ENCODE data around the gene STAG3. TPM values are rescaled to one million over a fixed set of nuclear protein-coding genes. Genes with fewer than 3 reads are reported as not detected.
"Not testable (repeated sequence)": the region's sequence is repeated elsewhere in the genome, so short reads cannot be mapped to it uniquely, and the experiment has no call there.

STAG3 gene
- total RNA-seq, 3 donors from 2014 or later = 3.3 to 5.8 (median 3.9) TPM

DNA sequence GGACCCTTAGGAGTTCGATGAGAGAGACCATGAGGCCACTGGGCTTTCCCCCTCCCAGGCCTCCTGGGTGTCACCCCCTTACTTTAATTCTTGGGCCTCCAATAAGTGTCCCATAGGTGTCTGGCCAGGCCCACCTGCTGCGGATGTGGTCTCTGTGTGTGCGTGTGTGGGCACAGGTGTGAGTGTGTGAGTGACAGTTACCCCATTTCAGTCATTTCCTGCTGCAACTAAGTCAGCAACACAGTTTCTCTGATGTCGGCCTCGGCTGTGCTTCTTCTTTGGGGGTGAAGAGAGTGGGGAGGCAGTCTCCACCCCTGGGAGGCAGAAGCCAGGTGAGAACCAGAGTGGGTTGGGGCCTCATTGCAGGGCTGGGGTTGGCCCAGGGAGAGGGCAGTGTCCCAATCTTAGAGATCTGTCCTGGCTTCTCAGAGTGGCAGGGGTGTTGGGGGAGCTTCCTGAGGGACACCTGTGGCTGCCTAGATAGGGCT lies 43.6 kb downstream of the STAG3 start:
- peak; percentile 61 to 66 for ATAC-seq
- Mint-ChIP-seq H3K4me1 (ENCODE audit: low read depth) (peaks cover 69% of the 10 kb centered on the region), H3K9me3 (no peaks in the 10 kb centered on the region), H3K4me3 (peak overlapping the region; percentile 93), H3K36me3 (ENCODE audit: insufficient read depth) (peaks cover 17% of the 10 kb centered on the region), H3K27me3 (ENCODE audit: low read depth) (no peaks in the 10 kb centered on the region)
- peak; percentile 64 for DNase-seq

DNA sequence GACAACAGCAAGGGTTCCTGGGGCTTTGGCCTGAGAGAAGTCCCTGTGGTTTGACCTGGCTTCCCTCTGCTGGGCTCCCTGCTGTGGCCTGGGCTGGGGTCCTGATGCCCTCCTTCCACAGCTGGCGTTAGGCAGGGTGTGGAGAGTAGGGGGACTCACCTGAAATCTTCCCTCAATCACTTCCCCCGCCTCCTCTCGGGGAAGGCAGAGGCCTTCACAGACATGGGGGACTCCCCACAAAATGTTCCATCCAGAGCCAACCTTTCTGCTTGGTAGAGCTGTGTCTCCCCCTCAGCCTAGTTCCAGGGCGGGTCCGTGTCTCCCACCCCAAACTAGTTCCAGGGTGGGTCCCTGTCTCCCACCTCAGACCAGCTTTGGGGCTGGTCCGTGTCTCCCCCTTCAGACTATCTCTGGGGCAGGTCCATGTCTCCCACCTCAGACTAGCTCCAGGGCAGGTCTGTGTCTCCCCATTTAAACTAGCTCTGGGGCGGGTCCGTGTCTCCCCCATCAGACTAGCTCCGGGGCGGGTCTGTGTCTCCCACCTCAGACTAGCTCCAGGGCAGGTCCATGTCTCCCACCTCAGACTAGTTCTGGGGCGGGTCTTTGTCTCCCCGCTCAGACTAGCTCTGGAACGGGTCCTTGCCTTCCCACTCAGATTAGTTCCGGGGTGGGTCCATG lies 44.2 kb downstream of the STAG3 start:
- Mint-ChIP-seq H3K27me3 (ENCODE audit: low read depth) (no peaks in the 10 kb centered on the region), H3K9me3 (no peaks in the 10 kb centered on the region), H3K4me3 (peak overlapping the region; percentile 93), H3K4me1 (ENCODE audit: low read depth) (peaks cover 66% of the 10 kb centered on the region), H3K36me3 (ENCODE audit: insufficient read depth) (peaks cover 17% of the 10 kb centered on the region)
- ATAC-seq (no peak), DNase-seq (no peak)

DNA sequence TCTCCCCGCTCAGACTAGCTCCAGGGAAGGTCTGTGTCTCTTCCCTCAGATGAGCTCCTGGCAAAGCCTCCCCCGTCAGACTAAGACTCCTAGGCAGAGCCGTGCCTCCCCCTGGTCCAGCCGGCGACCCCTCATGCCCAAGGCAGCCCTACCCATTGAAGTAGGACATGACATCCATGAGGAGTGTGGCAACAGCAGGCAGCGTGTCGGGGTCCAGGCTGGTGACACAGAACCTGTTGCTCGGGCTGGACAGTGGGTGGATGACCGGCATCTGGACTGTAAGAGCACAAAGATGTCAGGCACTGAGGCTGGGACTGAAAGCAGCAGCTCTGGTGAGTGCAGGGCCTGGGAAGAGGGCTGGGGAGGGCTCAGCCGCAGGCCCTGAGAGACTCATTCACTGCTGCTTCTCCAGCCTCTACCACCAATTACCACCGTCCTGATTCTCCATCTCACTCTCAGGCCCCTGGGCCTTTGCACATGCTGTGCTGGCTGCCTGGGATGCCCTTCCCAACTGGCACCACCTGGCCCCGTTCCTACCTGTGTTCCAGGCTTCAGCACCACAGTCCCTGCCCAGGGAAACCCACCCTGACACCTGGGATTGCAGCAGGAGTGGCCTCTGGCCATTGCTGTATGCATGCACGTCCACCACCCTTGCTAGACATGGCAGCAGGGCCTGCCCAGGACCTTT lies 44.9 kb downstream of the STAG3 start:
- peak overlapping the region; percentile 93 for H3K4me3 Mint-ChIP-seq
- peaks cover 17% of the 10 kb centered on the region for H3K36me3 Mint-ChIP-seq (ENCODE audit: insufficient read depth)
- H3K27me3 Mint-ChIP-seq (ENCODE audit: low read depth) = no peaks in the 10 kb centered on the region
- H3K4me1 Mint-ChIP-seq (ENCODE audit: low read depth) = peaks cover 60% of the 10 kb centered on the region
- ATAC-seq (no peak), DNase-seq (no peak)
- no peaks in the 10 kb centered on the region for H3K9me3 Mint-ChIP-seq

DNA sequence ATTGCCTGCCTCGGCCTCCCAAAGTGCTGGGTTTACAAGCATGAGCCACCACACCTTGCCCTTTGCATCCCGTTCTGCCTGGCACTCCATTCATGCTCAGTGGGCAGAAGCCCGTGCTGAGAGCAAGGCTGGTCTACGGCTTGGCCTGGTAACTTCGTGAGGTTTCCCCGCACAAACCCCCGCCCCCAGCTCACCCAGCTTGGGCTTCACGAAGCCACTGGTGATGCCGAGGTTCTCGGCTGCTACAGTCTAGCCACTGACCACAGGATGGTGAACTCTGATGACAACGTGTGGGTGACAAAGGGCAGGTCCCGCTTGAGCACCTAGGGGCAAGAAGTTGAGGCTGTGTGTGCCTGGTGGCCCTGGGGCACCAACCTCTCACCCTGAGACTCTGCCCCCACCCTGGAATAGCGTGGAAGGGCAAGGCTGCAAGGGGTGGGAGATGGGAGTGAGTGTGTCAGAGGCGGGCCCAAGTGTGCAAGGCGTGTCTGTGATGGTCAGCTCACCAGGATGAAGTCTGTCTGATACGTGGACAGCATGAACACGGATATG lies 45.7 kb downstream of the STAG3 start:
- not testable (repeated sequence) for H3K9me3 Mint-ChIP-seq; ATAC-seq; DNase-seq; H3K27me3 Mint-ChIP-seq (ENCODE audit: low read depth)
- peak overlapping the region; percentile 93 for H3K4me3 Mint-ChIP-seq
- H3K4me1 Mint-ChIP-seq (ENCODE audit: low read depth) = peaks cover 58% of the 10 kb centered on the region
- H3K36me3 Mint-ChIP-seq (ENCODE audit: insufficient read depth) = peaks cover 17% of the 10 kb centered on the region

DNA sequence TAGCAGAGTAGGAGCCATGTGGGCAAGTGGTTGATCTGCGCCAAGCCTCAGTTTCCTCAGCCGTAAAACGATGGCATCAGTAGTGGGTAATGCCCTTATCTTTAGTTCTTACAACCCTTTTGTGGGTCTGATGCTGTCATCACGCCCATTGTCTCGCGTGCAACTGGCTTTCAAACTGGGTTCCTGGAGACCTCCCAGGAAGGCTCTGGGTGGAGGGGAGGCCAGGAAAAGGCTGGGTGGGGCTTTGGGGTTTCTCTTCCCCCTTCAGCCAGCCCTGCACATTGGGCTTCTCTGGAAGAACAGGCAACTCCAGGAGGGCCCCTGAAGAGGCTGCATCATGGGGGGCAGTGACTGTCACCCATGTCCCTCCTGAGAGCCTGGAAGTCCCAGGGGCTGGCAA lies 47.2 kb downstream of the STAG3 start:
- Mint-ChIP-seq H3K36me3 (ENCODE audit: insufficient read depth) (peaks cover 17% of the 10 kb centered on the region), H3K4me1 (ENCODE audit: low read depth) (peaks cover 50% of the 10 kb centered on the region)
- not testable (repeated sequence) for DNase-seq; H3K9me3 Mint-ChIP-seq; H3K27me3 Mint-ChIP-seq (ENCODE audit: low read depth); ATAC-seq; H3K4me3 Mint-ChIP-seq

DNA sequence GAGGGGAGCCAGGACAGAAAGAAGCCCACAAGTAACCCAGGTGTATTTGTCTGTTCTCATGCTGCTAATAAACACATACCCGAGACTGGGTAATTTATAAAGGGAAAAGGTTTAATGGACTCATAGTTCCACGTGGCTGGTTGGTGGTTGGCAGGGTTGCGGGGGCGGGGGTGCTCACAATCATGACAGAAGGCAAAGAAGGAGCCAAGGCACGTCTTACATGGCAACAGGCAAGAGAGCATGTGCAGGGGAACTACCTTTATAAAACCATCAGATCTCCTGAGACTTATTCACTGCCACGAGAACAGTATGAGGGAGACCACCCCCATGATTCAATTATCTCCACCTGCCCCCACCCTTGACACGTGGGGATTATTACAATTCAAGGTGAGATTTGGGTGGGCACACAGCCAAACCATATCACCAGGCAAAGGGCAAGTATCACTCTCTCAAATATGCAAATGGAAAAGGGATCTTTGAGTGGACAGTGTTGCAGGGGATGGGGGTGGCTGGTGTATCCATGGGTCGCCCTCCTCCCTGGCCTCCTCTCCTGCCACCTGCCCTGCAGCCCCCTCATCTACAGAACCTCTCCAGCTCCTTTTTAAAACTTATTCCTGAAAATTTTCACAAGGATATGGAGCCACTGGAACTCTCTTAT lies 57.1 kb downstream of the STAG3 start:
- ATAC-seq; H3K4me3 Mint-ChIP-seq; H3K27me3 Mint-ChIP-seq (ENCODE audit: low read depth); H3K9me3 Mint-ChIP-seq; DNase-seq: not testable (repeated sequence)
- Mint-ChIP-seq H3K36me3 (ENCODE audit: insufficient read depth) (peaks cover 14% of the 10 kb centered on the region), H3K4me1 (ENCODE audit: low read depth) (peaks cover 14% of the 10 kb centered on the region)

DNA sequence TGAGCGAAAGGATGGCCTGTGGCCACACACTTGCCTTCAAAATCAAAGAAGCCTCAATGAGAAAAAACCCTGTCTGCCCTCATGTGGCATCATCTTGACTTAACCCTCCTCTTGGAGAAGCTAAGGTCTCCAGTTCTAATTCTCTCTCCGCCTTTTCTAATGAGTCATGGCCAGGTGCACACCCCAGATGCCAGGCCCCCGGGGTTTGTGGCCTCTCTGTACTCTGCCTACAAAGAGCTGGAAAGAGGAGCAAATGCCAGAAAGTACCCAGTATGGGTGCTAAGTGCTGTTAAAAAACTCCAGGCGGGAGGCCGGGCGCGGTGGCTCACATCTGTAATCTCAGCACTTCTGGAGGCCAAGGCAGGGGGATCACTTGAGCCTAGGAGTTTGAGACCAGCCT lies 62.3 kb downstream of the STAG3 start:
- H3K4me1 Mint-ChIP-seq (ENCODE audit: low read depth) = peaks cover 23% of the 10 kb centered on the region
- not testable (repeated sequence) for H3K9me3 Mint-ChIP-seq; H3K4me3 Mint-ChIP-seq; H3K27me3 Mint-ChIP-seq (ENCODE audit: low read depth); ATAC-seq; DNase-seq; H3K36me3 Mint-ChIP-seq (ENCODE audit: insufficient read depth)

DNA sequence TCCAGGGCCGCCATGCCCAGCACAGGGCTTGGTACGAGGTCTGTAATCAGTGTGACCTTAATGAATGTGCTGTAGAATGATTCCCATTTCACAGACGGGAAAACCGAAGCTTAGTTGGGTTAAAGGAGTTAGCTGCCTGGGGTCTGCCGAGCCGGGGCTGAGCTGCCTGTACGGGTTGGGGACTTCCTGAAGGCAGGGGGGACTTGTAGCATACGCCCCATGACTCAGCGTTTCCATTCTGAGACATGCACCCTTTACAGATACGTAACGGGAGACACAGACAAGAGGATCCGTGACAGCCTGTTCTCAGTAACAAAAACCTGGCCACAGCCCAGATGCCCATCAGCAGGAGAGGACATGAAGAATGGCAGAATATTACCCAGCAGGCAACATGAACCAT lies 65.7 kb downstream of the STAG3 start:
- H3K36me3 Mint-ChIP-seq (ENCODE audit: insufficient read depth); H3K27me3 Mint-ChIP-seq (ENCODE audit: low read depth); H3K9me3 Mint-ChIP-seq: not testable (repeated sequence)
- ATAC-seq (peak; percentile 90), DNase-seq (peak; percentile 52)
- Mint-ChIP-seq H3K4me1 (ENCODE audit: low read depth) (peaks cover 26% of the 10 kb centered on the region), H3K4me3 (peak overlapping the region; percentile 29)

DNA sequence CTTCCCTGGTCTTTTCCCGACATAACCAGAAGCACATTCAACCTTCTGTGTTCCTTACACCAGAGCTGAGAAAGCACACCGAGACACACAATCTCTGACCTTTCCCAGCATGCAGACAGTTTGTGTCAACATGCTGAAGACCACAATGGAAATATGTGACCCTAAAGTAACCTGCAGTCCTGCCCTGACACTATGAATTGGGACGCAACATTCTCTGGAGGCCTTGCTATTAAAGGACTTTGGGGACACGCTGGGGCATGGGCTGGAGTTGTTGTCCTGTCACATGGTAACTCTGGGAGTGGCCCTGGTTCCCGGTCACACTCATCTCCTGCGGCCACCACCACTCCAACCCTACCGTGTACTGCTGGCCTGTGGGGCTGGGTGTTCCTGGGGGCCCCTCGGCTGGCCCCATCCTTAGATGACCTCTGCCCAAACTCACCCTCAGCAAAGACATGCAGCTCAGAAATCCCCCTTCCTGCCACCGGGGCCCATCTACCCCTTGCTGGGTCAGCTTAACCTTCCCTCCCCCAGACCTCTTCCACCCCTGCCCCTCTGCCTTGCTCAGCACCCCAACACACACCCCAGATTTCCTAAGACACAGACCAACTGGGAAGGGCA lies 67.4 kb downstream of the STAG3 start:
- H3K9me3 Mint-ChIP-seq, ATAC-seq: not testable (repeated sequence)

DNA sequence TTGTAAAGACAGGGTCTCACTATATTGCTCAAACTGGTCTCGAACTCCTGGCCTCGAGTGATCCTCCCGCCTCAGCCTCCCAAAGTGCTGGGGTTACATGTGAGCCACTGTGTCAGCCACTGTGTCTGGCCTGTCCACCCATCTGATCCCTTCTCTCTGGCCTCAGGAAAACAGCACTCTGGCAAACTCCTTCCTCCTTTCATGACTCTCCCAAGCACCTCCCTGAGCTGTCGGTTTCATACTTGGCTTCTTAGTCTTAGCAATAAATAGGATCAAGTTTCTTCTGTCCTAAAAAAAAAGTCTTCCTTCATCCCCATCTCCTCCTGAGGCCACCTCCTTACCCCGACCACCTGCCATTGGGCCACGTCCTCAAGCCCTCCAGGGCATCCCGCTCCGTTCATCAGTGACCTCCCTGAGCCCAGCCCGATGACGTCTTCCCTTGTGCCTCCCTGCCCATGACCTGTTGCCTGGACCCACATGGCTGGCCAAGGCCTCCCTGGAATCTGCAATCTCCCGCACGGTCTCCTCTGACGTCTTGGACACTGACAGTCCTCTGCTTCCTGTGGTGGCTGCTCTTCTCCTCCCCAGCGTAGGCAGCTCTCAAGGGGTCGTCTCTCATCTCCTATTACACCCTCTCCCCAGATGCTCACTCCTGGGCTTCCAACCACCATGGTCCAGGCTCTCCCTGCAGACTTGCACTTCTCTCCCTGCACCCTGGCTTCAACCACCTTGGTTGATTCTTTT lies 68.6 kb downstream of the STAG3 start:
- H3K36me3 Mint-ChIP-seq (ENCODE audit: insufficient read depth); H3K27me3 Mint-ChIP-seq (ENCODE audit: low read depth); H3K4me3 Mint-ChIP-seq; H3K9me3 Mint-ChIP-seq; DNase-seq; ATAC-seq: not testable (repeated sequence)
- H3K4me1 Mint-ChIP-seq (ENCODE audit: low read depth) = peaks cover 20% of the 10 kb centered on the region

More for the DNA sequence above, 67.4 kb downstream of the STAG3 start:
- H3K4me3 Mint-ChIP-seq; H3K27me3 Mint-ChIP-seq (ENCODE audit: low read depth); DNase-seq; H3K36me3 Mint-ChIP-seq (ENCODE audit: insufficient read depth): not testable (repeated sequence)
- H3K4me1 Mint-ChIP-seq (ENCODE audit: low read depth) = peaks cover 20% of the 10 kb centered on the region

DNA sequence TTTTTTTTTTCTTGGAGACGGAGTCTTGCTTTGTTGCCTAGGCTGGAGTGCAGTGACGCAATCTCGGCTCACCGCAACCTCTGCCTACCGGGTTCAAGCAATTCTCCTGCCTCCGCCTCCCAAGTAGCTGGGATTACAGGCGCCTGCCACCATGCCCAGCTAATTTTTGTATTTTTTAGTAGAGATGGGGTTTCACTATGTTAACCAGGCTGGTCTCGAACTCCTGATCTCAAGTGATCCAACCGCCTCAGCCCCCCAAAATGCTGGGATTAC lies 69.1 kb downstream of the STAG3 start:
- H3K9me3 Mint-ChIP-seq; H3K27me3 Mint-ChIP-seq (ENCODE audit: low read depth); H3K4me3 Mint-ChIP-seq; DNase-seq; H3K36me3 Mint-ChIP-seq (ENCODE audit: insufficient read depth); ATAC-seq: not testable (repeated sequence)
- H3K4me1 Mint-ChIP-seq (ENCODE audit: low read depth) = peaks cover 20% of the 10 kb centered on the region

DNA sequence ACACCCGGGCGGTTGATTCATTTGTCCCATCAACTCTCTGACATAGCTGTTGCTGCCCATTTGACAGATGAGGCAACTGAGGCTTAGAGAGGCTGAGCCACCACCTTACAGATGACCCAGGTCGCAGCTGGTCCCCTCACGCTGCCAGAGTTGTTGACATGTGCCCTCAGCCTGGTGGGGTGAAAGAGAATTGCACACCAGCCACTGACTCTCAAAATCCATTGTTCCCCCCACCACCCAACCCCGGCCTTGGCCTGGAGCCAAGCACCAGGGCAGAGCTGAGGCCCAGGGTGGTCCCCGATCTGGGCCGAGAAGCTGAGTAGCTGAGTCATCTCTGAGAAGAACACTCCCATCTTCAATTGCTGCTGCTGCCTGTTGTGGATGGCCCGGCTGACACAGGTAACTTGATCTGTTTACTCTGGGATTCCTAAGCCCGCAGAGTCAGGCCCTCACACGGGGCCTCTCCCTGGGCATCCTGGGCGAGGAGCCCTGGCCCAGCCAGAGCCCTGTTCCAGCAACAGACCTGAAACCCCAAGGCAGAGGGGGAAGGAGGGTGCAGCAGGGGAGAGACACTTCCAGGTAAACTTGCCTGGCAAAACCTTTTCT lies 69.5 kb downstream of the STAG3 start:
- H3K27me3 Mint-ChIP-seq (ENCODE audit: low read depth) = no peaks in the 10 kb centered on the region
- no peak for DNase-seq
- peaks cover 20% of the 10 kb centered on the region for H3K4me1 Mint-ChIP-seq (ENCODE audit: low read depth)
- no peaks in the 10 kb centered on the region for H3K9me3 Mint-ChIP-seq
- ATAC-seq = no peak
- H3K36me3 Mint-ChIP-seq (ENCODE audit: insufficient read depth) = no peaks in the 10 kb centered on the region
- H3K4me3 Mint-ChIP-seq = no peak overlapping the region

DNA sequence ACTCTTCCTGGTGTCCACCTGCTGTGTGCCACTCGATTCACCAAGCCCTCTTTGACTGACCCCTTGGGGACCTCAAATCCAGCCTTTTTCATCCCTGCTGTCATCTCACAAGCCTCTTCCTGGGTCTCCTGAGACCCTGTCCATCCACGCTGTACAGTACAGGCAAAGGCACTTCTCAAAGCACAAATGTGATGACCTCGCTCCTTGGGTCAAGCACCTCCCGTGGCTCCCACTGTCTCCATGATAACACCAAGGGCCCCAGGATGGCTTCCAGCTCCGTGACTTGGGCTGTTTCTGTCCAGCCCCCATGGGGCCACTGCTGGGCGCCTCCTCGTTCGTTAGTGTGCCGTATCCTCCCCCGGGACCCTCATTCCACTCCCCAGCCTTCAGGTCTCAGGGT lies 70.8 kb downstream of the STAG3 start:
- no peak overlapping the region for H3K4me3 Mint-ChIP-seq
- ATAC-seq (no peak), DNase-seq (no peak)
- no peaks in the 10 kb centered on the region for H3K36me3 Mint-ChIP-seq (ENCODE audit: insufficient read depth)
- peaks cover 11% of the 10 kb centered on the region for H3K4me1 Mint-ChIP-seq (ENCODE audit: low read depth)
- no peaks in the 10 kb centered on the region for H3K9me3 Mint-ChIP-seq
- H3K27me3 Mint-ChIP-seq (ENCODE audit: low read depth) = no peaks in the 10 kb centered on the region
